GM19023 (cell line): ENCODE data around the gene ASGR1.
"Not testable (repeated sequence)": the region's sequence is repeated elsewhere in the genome, so short reads cannot be mapped to it uniquely, and the experiment has no call there.

Source experiments
- ATAC-seq: cut with Tn5 transposase; IDR thresholded peaks from one replicate; pipeline ENCODE4 v1.9.1; 2021; ENCODE audit warnings: mild to moderate bottlenecking, moderate library complexity; ENCODE audit not compliant: unreplicated experiment

The ASGR1 gene

GRCh38 chr17:7191571-7192270 lies 12.6 kb upstream of the ASGR1 start:
- no peak for ATAC-seq

DNA sequence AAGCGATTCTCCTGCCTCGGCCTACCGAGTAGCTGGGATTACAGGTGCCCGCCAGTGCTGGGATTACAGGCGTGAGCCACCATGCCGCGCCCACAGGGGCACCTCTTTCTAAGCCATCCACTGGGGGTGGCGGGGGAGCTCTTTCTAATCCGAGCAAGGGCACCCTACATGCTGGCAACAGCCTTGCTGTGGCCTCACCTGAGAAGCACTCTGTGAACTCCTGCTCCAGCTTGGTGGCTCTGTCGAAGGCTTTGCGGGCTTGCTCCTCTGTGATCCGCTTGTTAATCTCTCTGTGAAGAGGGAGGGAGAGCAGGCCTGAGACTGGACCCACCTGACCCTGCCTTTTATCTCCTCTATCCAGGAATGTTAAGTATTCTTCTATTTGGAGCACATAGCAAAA lies 11.9 kb upstream of the ASGR1 start:
- ATAC-seq, result no peak

DNA sequence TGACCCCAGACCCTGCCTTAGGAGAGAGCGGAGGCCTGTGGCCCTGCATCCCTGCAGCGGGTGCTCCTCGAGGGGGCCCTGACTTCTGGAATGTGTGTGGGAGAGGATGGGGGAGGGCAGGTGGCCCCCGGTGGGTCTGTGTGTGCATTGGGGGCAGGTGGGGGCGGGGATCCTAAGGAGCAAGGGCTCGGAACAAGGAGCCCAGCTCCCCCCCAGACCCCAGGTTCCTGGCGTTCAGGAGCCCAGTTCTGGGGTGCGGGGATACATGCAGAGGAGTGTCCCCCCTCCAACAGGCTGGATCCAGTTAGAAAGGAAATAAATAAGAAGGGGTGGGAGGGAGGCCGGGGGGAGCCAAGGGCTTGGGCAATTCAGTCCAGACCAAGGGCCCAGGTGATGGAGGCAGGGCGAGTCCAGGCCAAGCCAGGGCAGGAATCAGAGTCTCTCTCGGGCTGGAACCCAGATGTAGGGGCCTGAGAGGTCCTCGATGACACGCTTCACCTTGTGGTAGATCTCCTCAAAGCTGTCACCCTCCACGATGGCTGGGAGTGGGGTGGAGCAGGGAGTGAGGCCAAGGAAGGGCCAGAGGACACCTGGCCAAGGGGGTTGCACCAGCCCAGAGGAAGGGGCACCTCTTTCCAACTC lies 11.2 kb upstream of the ASGR1 start:
- ATAC-seq, result no peak

- no peak for ATAC-seq
These were observed 7.1 kb upstream of the ASGR1 start for GRCh38 chr17:7186241-7186640.

DNA sequence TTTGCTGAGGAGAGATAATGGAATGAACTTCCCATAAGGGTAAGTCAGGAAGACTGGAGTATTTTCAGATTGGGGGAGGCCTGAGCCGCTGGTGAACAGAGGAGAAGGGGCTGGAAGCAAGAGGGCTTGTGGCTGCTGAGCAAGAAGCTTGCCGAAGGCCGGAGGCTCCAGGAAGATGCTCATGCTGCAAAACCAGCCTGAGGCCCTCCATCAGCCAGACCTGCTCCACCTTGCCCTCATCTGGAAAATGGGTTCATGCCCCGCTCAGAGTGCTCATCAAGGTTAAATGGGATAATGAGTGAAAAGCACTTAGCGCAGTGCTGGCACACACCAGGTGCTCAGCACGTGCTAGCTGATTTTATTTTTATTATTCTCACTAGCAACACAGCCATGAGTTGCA lies 5.5 kb upstream of the ASGR1 start:
- no peak for ATAC-seq

DNA sequence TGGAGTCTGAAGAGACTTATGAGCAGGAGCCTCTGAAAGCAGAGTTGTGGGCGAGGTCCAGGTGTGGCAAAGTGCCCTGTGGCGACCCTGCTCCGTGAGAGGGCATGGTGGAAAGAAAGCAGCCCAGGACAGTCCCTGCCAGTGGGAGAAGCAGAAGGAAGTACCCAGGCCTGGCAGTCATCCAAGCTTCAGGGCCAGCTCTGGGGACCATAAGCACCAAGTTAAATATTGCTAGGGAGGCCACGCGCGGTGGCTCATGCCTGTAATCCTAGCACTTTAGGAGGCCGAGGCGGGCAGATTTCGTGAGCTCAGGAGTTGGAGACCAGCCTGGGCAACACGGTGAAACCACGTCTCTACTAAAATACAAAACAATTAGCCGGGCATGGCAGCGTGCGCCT lies 4.9 kb upstream of the ASGR1 start:
- no peak for ATAC-seq

DNA sequence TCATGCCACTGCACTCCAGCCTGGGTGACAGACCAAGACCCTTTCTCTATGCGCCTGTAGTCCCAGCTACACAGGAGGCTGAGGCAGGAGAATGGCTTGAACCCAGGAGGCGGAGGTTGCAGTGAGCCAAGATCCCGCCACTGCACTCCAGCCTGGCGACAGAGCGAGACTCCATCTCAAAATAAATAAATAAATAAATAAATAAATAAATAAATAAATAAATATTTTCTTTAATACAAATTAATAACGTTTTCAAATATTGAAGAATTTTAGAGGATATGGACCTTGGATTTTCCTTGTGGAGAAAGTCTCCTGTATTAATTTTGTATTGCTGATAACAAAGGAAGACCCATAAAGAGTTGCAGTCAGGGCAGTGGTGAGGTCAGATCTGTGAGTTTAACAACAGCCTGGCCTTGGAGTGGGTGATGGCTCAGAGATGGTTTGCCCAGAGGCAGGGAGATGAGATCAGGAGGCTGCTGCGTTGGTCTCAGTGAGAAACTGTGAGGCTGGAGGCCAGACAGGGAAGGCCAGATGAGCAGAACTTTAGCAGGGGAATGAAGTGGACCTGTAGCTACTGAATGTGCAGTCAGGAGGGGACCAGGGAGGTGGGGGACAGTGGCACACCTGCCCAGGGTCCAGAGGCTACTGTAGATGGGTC lies 4.4 kb upstream of the ASGR1 start:
- ATAC-seq, result no peak

DNA sequence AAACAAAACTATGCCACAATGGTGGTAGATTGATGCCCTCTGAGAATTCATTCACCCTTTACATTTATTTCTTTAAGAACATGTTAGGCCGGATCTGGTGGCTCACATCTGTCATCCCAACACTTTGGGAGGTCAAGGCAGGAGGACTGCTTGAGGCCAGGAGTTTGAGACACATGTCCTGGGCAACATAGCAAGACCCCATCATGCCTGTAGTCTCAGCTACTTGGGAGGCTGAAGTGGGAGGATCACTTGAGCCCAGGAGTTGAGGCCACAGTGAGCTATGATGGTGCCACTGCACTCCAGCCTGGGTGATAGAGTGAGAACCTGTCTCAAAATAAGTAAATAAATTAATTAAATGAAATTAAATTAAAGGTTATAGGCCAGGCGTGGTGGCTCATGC lies 2.9 kb upstream of the ASGR1 start:
- ATAC-seq, result not testable (repeated sequence)

GRCh38 chr17:7178973-7179316 lies 225 bp downstream of the ASGR1 start:
- no peak for ATAC-seq

- no peak for ATAC-seq
These were observed 1.2 kb downstream of the ASGR1 start for GRCh38 chr17:7177954-7178477.

DNA sequence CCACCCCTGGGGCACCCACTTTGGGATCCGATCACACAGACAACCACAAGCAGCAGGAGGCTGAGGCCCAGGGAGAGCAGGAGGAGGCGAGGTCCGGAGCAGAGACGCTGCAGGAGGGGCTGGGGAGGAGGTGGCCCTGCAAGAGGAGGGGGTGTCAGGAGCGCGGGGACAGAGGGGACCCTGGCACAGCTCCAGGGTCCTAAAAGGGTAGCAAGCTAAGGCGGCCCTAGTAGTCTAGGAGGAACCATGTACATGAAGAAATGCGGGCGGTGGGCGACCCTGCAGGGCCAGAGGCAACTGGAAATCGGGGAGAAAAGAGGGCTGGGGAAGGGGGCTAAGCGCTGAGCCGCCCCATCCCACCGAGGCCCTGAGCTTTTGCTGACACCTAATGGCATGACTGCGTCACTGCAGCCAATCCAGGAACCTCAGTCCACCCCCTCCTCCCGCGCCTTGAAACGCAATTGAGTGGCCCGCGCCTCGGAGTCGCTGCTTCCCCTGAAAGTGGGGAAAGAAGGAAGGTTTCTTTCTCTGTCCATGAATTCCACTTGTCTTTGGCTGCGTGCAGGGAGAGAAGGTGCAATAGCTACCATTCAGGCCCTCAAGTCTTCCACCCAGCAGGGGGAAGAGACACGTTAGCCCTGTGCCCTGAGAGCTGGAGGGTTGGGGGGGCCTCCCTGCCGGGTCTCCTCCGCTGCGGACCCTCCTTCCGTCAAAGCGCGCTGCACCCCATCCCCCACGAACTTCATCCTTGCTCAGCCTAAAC lies 1.8 kb downstream of the ASGR1 start:
- no peak for ATAC-seq

GRCh38 chr17:7176841-7177190 lies 2.4 kb downstream of the ASGR1 start:
- no peak for ATAC-seq

DNA sequence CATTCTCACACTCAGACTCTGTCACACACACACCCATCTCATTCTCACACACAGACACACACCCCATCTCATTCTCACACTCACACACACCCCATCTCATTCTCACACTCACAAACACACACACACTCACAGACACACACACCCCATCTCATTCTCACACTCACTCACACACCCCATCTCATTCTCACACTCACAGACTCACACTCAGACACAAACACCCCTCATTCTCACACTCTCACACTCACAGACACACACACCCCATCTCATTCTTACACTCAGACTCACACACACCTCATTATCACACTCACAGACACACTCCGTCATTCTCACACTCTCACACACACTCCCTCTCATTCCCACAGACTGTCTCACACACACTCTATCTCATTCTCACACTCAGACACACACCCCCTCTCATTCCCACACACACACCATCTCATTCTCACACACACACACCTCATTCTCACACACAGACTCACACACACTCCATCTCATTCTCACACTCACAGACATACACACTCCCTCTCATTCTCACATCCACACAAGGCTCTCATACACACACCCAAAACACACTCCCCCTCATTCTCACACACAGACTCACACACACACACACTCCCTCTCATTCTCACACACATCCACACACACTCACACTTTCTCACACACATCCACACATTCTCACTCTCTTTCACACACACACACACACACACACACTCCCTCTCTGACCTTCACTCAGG lies 2.9 kb downstream of the ASGR1 start:
- ATAC-seq, result no peak

DNA sequence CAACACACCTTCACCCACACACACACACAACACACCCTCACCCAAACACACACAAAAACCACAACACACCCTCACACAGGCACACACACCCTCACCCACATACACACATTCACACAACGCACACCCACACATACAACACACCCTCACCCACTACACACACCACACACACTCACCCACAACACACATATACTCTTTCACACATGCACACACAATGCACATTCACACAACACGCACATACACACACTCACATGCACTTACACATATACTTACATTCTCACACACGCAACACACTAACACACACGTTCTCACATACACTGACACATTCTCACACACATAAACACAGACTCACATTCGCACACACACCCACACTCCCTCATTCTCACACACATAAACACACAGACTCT lies 3.8 kb downstream of the ASGR1 start:
- ATAC-seq, result no peak

DNA sequence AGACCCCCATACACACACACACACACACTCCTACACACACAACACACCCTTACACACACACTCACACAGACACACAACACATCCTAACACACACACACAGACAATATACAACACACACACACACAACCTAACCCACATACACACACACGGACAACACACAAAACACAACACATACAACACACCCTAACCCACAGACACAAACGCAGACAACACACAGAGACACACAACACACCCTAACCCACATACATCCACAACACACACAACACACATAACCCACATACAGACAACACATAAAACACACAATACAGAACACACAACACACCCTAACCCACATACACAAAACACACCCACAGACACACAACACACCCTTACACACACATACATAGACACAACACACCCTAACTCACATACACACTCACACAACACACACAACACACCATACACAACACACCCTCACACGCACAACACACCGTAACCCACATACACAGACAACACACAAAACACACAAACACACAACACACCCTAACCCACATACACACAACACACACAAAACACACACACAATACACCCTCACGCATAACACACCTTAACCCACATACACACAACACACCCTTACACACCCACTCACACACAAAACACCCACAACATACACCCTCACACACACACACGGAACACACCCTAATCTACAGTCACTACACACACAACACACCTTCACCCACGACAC lies 4.4 kb downstream of the ASGR1 start:
- no peak for ATAC-seq

GRCh38 chr17:7173687-7174602 lies 5.2 kb downstream of the ASGR1 start:
- ATAC-seq, result no peak

DNA sequence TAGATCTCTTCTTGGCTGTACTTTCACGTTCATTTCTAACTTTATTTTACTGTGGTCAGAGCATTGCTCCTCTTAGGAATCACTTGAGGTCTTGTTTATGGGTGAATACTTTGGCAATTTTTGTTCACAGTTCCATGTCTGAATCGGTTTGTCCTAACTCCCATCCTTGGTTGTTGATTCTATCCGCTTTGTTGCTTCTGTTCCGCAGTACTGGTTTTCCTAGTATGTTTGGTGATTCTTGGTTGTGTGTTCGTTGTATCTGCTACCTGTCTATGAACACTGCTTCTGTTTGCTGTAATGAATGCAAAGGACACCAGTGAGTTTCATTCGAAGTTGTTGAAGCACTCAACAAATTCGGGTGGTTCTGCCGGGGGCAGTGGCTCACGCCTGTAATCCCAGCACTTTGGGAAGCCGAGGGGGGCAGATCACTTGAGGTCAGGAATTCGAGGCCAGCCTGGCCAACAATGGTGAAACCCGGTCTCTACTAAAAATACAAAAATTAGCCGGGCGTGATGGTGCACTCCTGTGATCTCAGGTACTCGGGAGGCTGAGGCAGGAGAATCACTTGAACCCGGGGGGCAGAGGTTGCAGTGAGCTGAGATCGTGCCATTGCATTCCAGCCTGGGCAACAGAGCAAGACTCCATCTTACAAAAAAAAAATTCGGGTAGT lies 6.5 kb downstream of the ASGR1 start:
- ATAC-seq, result not testable (repeated sequence)

- not testable (repeated sequence) for ATAC-seq
These were observed 9.6 kb downstream of the ASGR1 start for GRCh38 chr17:7169565-7169908.
